Loucy (cell line): Measurements from ENCODE around the gene ZNF831.

Experiments
- EZH2phosphoT487 ChIP-seq: fragments of 200-600 bp; IDR thresholded peaks from 2 replicates; pipeline ENCODE4 v1.6.1; 2018; ENCODE audit warnings: antibody characterized with exemption, mild to moderate bottlenecking, moderate library complexity, borderline replicate concordance
- TF ChIP-seq, protein P1 (sequence below): fragments of 200-600 bp; sonication (generic); conservative IDR thresholded peaks from 2 replicates; pipeline ENCODE4 v1.5.1; 2014; ENCODE audit warnings: mild to moderate bottlenecking, antibody characterized with exemption, low read length

DNA sequence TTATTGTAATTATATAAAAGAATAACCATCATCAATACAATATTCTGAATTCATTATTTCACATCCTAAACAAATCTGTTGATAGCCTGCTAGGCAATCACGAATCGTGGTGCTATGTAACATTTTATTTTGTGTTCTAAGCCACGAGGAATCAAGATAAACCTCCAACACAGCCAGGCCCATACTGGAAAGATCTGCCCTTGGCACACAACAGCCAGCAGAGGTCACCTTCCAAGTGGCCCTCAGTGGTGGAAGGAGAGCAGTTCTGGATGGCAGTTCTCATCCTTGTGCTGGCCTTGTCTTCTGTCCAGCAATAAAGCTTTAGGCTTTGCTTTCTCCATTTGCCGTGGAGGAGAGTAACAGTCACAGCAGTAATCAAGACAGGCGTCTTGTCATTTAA, 13.2 kb downstream of the ZNF831 start:
- TF ChIP-seq, protein P1, sequence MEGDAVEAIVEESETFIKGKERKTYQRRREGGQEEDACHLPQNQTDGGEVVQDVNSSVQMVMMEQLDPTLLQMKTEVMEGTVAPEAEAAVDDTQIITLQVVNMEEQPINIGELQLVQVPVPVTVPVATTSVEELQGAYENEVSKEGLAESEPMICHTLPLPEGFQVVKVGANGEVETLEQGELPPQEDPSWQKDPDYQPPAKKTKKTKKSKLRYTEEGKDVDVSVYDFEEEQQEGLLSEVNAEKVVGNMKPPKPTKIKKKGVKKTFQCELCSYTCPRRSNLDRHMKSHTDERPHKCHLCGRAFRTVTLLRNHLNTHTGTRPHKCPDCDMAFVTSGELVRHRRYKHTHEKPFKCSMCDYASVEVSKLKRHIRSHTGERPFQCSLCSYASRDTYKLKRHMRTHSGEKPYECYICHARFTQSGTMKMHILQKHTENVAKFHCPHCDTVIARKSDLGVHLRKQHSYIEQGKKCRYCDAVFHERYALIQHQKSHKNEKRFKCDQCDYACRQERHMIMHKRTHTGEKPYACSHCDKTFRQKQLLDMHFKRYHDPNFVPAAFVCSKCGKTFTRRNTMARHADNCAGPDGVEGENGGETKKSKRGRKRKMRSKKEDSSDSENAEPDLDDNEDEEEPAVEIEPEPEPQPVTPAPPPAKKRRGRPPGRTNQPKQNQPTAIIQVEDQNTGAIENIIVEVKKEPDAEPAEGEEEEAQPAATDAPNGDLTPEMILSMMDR = peak; percentile 24
- no peak for TF ChIP-seq EZH2phosphoT487
